GM23338 (cell line): ENCODE results near the gene PCNT. TPM values are rescaled to one million over a fixed set of nuclear protein-coding genes. Genes with fewer than 3 reads are reported as not detected.

Experiments used
- ATAC-seq: fragments of 200-7000 bp; cut with Tn5 transposase; 3 replicates; pipeline ENCODE4 v1.9.1; 2020
- DNase-seq: peaks from one replicate; pipeline ENCODE4 v3.0.0-alpha.2; 2015; ENCODE audit warnings: low spot score
- H2AFZ ChIP-seq: fragments of 200-600 bp; sonication (generic); 2 replicates; pipeline ENCODE4 v1.8.0; 2016; ENCODE audit warnings: antibody characterized with exemption, mild to moderate bottlenecking, moderate library complexity
- H3F3A ChIP-seq: fragments of 200-600 bp; sonication (generic); replicated peaks from 2 replicates; pipeline ENCODE4 v1.8.0; 2017; ENCODE audit warnings: antibody characterized with exemption, mixed run types, low read depth
- H3K27ac ChIP-seq: fragments of 200-600 bp; sonication (generic); 2 replicates; pipeline ENCODE4 v1.6.1; 2016; ENCODE audit warnings: low read depth
- H3K27me3 ChIP-seq: fragments of 200-600 bp; sonication (generic); 2 replicates; pipeline ENCODE4 v1.8.0; 2016; ENCODE audit warnings: mild to moderate bottlenecking, mixed run types, moderate library complexity; ENCODE audit not compliant: insufficient read depth
- H3K36me3 ChIP-seq: fragments of 200-600 bp; sonication (generic); 2 replicates; pipeline ENCODE4 v1.8.0; 2016; ENCODE audit warnings: mild to moderate bottlenecking; ENCODE audit not compliant: insufficient read depth
- H3K4me1 ChIP-seq: fragments of 200-600 bp; sonication (generic); 2 replicates; pipeline ENCODE4 v1.8.0; 2016; ENCODE audit warnings: mild to moderate bottlenecking, moderate library complexity; ENCODE audit not compliant: insufficient read depth
- H3K4me2 ChIP-seq: fragments of 200-600 bp; sonication (generic); 2 replicates; pipeline ENCODE4 v1.7.1; 2017; ENCODE audit warnings: mixed run types
- H3K4me3 ChIP-seq: fragments of 200-600 bp; sonication (generic); 2 replicates; pipeline ENCODE4 v1.6.1; 2016; ENCODE audit warnings: mixed run types
- H3K79me2 ChIP-seq: fragments of 200-600 bp; sonication (generic); replicated peaks from 2 replicates; pipeline ENCODE4 v1.8.0; 2017; ENCODE audit warnings: mild to moderate bottlenecking; ENCODE audit not compliant: insufficient read depth
- H3K9me2 ChIP-seq: fragments of 200-600 bp; sonication (generic); 2 replicates; pipeline ENCODE4 v1.8.0; 2017; ENCODE audit not compliant: insufficient read depth
- H4K20me1 ChIP-seq: fragments of 200-600 bp; sonication (generic); replicated peaks from 2 replicates; pipeline ENCODE4 v1.8.0; 2017; ENCODE audit warnings: mild to moderate bottlenecking; ENCODE audit not compliant: insufficient read depth
- H3K27ac Mint-ChIP-seq: 2 replicates; pipeline ENCODE4 v1.8.0; 2020; ENCODE audit warnings: inconsistent platforms, mild to moderate bottlenecking, moderate library complexity, mixed read lengths
- H3K27me3 Mint-ChIP-seq: 3 replicates; pipeline ENCODE4 v1.8.0; 2022; ENCODE audit warnings: low read depth, mild to moderate bottlenecking, moderate library complexity, mixed read lengths, inconsistent platforms; ENCODE audit not compliant: insufficient read depth, poor library complexity
- H3K36me3 Mint-ChIP-seq: 3 replicates; pipeline ENCODE4 v1.8.0; 2021; ENCODE audit warnings: low read depth, mild to moderate bottlenecking, inconsistent platforms, moderate library complexity, mixed read lengths
- H3K4me1 Mint-ChIP-seq: 3 replicates; pipeline ENCODE4 v1.8.0; 2020; ENCODE audit warnings: mild to moderate bottlenecking, inconsistent platforms, mixed read lengths
- H3K4me3 Mint-ChIP-seq: 3 replicates; pipeline ENCODE4 v1.8.0; 2021; ENCODE audit warnings: moderate library complexity, mild to moderate bottlenecking, inconsistent platforms, mixed read lengths
- H3K9me3 Mint-ChIP-seq: 3 replicates; pipeline ENCODE4 v1.8.0; 2020; ENCODE audit warnings: moderate library complexity, mild to moderate bottlenecking, inconsistent platforms, mixed read lengths
- CREB1 ChIP-seq: fragments of 250-450 bp; sonication (Bioruptor Pico); IDR thresholded peaks from 2 replicates; pipeline ENCODE4 v1.5.0; 2020; ENCODE audit warnings: low read depth, mild to moderate bottlenecking, moderate library complexity
- CTCF ChIP-seq, 2 experiments: fragments of 200-600 bp in 1 of 2; sonication (generic) in 1 of 2; conservative IDR thresholded peaks; 2 replicates each; pipeline versions ENCODE4 v1.5.1 to v1.6.1; 2016 to 2017; ENCODE audit warnings: antibody characterized with exemption in 2 of 2, low read depth in 2 of 2, mild to moderate bottlenecking in 2 of 2, moderate library complexity in 1 of 2
- EZH2 ChIP-seq: fragments of 200-600 bp; sonication (generic); IDR thresholded peaks from one replicate; pipeline ENCODE4 v1.8.0; 2017; ENCODE audit warnings: antibody characterized with exemption, mild to moderate bottlenecking, low read depth; ENCODE audit not compliant: unreplicated experiment
- EZH2phosphoT487 ChIP-seq: fragments of 200-600 bp; sonication (generic); IDR thresholded peaks from one replicate; pipeline ENCODE4 v1.8.1; 2018; ENCODE audit warnings: antibody characterized with exemption; ENCODE audit not compliant: unreplicated experiment
- JUNB ChIP-seq: IDR thresholded peaks from one replicate; pipeline ENCODE4 v1.6.1; 2016; ENCODE audit warnings: antibody characterized with exemption; ENCODE audit not compliant: unreplicated experiment
- NANOG ChIP-seq: IDR thresholded peaks from 2 replicates; pipeline ENCODE4 v1.6.1; 2016; ENCODE audit warnings: antibody characterized with exemption, borderline replicate concordance
- POLR2AphosphoS5 ChIP-seq: IDR thresholded peaks from 2 replicates; pipeline ENCODE4 v1.6.1; 2016; ENCODE audit warnings: antibody characterized with exemption, low read depth
- STAT1 ChIP-seq: IDR thresholded peaks from one replicate; pipeline ENCODE4 v1.6.1; 2016; ENCODE audit warnings: antibody characterized with exemption; ENCODE audit not compliant: unreplicated experiment
- ZNF114 ChIP-seq: fragments of 250-450 bp; sonication (Bioruptor Pico); IDR thresholded peaks from 2 replicates; pipeline ENCODE4 v1.5.0; 2020; ENCODE audit warnings: mild to moderate bottlenecking, moderate library complexity
- ZNF331 ChIP-seq: fragments of 250-450 bp; sonication (Bioruptor Pico); IDR thresholded peaks from 2 replicates; pipeline ENCODE4 v1.5.0; 2020; ENCODE audit warnings: low read depth, mild to moderate bottlenecking, moderate library complexity
- polyA plus RNA-seq: library from polyadenylated mRNA; unstranded; fragments of >200 nt; fragmentation: Nextera tagmentation; extraction: Ambion mirVana; gene quantifications from 2 replicates; pipeline ENCODE4 v1.2.1, GENCODE V29; 2016
- total RNA-seq: library from RNA; depleted of rRNA; stranded (reverse); fragments of >200 nt; shearing (Covaris generic); gene quantifications from 2 replicates; pipeline ENCODE4 v1.2.3, GENCODE V29; 2014
- TF ChIP-seq, protein P1 (sequence below): IDR thresholded peaks from one replicate; pipeline ENCODE4 v1.6.1; 2018; ENCODE audit warnings: antibody characterized with exemption; ENCODE audit not compliant: unreplicated experiment
- TF ChIP-seq, protein P2 (sequence below): IDR thresholded peaks from 2 replicates; pipeline ENCODE4 v1.6.1; 2016; ENCODE audit warnings: antibody characterized with exemption
- TF ChIP-seq, protein P3 (sequence below): fragments of 250-450 bp; sonication (Bioruptor Pico); IDR thresholded peaks from 2 replicates; pipeline ENCODE4 v1.5.0; 2020; ENCODE audit warnings: mild to moderate bottlenecking, moderate library complexity

PCNT gene
- total and polyA plus RNA-seq, 2 experiments from 2014 or later, result 39.6 to 46.1 TPM

GRCh38 chr21:46420241-46421190, 96.6 kb downstream of the PCNT start:
- H3K4me3 ChIP-seq, result no peak overlapping the region
- peaks cover 57% of the 10 kb centered on the region for H3K36me3 Mint-ChIP-seq
- ATAC-seq, result no peak
- no peaks in the 10 kb centered on the region for H3K79me2 ChIP-seq
- H3K4me1 Mint-ChIP-seq, result peaks cover 30% of the 10 kb centered on the region
- H3K27ac ChIP-seq, result no peak overlapping the region
- H3K27me3 ChIP-seq, result no peaks in the 10 kb centered on the region
- H3K9me2 ChIP-seq, result no peaks in the 10 kb centered on the region
- H3K27me3 Mint-ChIP-seq, result peaks cover 18% of the 10 kb centered on the region
- TF ChIP-seq EZH2phosphoT487 (no peak), CREB1 (no peak), NANOG (no peak), EZH2 (no peak), ZNF331 (CRISPR knock-in tag) (no peak), POLR2AphosphoS5 (no peak), STAT1 (no peak), ZNF114 (CRISPR knock-in tag) (no peak), JUNB (no peak), CTCF (conservative IDR thresholded peaks at IDR 0.05; ENCODE audit: low read depth in 2 of 2) (no peak; a peak in 1 of 4 replicates)
- TF ChIP-seq, protein P1, sequence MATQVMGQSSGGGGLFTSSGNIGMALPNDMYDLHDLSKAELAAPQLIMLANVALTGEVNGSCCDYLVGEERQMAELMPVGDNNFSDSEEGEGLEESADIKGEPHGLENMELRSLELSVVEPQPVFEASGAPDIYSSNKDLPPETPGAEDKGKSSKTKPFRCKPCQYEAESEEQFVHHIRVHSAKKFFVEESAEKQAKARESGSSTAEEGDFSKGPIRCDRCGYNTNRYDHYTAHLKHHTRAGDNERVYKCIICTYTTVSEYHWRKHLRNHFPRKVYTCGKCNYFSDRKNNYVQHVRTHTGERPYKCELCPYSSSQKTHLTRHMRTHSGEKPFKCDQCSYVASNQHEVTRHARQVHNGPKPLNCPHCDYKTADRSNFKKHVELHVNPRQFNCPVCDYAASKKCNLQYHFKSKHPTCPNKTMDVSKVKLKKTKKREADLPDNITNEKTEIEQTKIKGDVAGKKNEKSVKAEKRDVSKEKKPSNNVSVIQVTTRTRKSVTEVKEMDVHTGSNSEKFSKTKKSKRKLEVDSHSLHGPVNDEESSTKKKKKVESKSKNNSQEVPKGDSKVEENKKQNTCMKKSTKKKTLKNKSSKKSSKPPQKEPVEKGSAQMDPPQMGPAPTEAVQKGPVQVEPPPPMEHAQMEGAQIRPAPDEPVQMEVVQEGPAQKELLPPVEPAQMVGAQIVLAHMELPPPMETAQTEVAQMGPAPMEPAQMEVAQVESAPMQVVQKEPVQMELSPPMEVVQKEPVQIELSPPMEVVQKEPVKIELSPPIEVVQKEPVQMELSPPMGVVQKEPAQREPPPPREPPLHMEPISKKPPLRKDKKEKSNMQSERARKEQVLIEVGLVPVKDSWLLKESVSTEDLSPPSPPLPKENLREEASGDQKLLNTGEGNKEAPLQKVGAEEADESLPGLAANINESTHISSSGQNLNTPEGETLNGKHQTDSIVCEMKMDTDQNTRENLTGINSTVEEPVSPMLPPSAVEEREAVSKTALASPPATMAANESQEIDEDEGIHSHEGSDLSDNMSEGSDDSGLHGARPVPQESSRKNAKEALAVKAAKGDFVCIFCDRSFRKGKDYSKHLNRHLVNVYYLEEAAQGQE, result no peak
- TF ChIP-seq, protein P2, sequence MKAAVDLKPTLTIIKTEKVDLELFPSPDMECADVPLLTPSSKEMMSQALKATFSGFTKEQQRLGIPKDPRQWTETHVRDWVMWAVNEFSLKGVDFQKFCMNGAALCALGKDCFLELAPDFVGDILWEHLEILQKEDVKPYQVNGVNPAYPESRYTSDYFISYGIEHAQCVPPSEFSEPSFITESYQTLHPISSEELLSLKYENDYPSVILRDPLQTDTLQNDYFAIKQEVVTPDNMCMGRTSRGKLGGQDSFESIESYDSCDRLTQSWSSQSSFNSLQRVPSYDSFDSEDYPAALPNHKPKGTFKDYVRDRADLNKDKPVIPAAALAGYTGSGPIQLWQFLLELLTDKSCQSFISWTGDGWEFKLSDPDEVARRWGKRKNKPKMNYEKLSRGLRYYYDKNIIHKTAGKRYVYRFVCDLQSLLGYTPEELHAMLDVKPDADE, result no peak
- TF ChIP-seq, protein P3, sequence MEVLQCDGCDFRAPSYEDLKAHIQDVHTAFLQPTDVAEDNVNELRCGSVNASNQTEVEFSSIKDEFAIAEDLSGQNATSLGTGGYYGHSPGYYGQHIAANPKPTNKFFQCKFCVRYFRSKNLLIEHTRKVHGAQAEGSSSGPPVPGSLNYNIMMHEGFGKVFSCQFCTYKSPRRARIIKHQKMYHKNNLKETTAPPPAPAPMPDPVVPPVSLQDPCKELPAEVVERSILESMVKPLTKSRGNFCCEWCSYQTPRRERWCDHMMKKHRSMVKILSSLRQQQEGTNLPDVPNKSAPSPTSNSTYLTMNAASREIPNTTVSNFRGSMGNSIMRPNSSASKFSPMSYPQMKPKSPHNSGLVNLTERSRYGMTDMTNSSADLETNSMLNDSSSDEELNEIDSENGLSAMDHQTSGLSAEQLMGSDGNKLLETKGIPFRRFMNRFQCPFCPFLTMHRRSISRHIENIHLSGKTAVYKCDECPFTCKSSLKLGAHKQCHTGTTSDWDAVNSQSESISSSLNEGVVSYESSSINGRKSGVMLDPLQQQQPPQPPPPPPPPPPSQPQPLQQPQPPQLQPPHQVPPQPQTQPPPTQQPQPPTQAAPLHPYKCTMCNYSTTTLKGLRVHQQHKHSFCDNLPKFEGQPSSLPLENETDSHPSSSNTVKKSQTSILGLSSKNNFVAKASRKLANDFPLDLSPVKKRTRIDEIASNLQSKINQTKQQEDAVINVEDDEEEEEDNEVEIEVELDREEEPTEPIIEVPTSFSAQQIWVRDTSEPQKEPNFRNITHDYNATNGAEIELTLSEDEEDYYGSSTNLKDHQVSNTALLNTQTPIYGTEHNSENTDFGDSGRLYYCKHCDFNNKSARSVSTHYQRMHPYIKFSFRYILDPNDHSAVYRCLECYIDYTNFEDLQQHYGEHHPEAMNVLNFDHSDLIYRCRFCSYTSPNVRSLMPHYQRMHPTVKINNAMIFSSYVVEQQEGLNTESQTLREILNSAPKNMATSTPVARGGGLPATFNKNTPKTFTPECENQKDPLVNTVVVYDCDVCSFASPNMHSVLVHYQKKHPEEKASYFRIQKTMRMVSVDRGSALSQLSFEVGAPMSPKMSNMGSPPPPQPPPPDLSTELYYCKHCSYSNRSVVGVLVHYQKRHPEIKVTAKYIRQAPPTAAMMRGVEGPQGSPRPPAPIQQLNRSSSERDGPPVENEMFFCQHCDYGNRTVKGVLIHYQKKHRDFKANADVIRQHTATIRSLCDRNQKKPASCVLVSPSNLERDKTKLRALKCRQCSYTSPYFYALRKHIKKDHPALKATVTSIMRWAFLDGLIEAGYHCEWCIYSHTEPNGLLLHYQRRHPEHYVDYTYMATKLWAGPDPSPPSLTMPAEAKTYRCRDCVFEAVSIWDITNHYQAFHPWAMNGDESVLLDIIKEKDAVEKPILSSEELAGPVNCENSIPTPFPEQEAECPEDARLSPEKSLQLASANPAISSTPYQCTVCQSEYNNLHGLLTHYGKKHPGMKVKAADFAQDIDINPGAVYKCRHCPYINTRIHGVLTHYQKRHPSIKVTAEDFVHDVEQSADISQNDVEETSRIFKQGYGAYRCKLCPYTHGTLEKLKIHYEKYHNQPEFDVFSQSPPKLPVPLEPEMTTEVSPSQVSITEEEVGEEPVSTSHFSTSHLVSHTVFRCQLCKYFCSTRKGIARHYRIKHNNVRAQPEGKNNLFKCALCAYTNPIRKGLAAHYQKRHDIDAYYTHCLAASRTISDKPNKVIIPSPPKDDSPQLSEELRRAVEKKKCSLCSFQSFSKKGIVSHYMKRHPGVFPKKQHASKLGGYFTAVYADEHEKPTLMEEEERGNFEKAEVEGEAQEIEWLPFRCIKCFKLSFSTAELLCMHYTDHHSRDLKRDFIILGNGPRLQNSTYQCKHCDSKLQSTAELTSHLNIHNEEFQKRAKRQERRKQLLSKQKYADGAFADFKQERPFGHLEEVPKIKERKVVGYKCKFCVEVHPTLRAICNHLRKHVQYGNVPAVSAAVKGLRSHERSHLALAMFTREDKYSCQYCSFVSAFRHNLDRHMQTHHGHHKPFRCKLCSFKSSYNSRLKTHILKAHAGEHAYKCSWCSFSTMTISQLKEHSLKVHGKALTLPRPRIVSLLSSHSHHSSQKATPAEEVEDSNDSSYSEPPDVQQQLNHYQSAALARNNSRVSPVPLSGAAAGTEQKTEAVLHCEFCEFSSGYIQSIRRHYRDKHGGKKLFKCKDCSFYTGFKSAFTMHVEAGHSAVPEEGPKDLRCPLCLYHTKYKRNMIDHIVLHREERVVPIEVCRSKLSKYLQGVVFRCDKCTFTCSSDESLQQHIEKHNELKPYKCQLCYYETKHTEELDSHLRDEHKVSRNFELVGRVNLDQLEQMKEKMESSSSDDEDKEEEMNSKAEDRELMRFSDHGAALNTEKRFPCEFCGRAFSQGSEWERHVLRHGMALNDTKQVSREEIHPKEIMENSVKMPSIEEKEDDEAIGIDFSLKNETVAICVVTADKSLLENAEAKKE (CRISPR knock-in tag), result no peak
- H3K36me3 ChIP-seq, result peaks cover 6% of the 10 kb centered on the region
- H4K20me1 ChIP-seq, result no peaks in the 10 kb centered on the region
- peak overlapping the region; percentile 3 for H3K27ac Mint-ChIP-seq
- H3F3A ChIP-seq, result peaks cover 6% of the 10 kb centered on the region; the same call in 1 of the 2 replicates
- peaks cover 13% of the 10 kb centered on the region for H3K4me1 ChIP-seq
- DNase-seq, result no peak
- no peak overlapping the region for H2AFZ ChIP-seq
- H3K4me2 ChIP-seq, result no peak overlapping the region
- H3K4me3 Mint-ChIP-seq, result no peak overlapping the region
- H3K9me3 Mint-ChIP-seq, result no peaks in the 10 kb centered on the region; the same call in 2 of the 3 replicates
